Measurements from ENCODE around the gene PPP1R15A.

GRCh38 chr19:48870048-48870447 lies 2.2 kb upstream of the PPP1R15A start:
- TF ChIP-seq CTCF (IDR thresholded peaks at IDR 0.05) = no peak
- TF ChIP-seq EP300 (IDR thresholded peaks at IDR 0.05) = no peak

Measured in tibial nerve (tissue), 4 donors.